Measurements from ENCODE around the gene FKBP2. TPM values are rescaled to one million over a fixed set of nuclear protein-coding genes. Genes with fewer than 3 reads are reported as not detected.

FKBP2 gene
- total RNA-seq, 1 experiment from 2014 or later = 84.2 TPM

DNA sequence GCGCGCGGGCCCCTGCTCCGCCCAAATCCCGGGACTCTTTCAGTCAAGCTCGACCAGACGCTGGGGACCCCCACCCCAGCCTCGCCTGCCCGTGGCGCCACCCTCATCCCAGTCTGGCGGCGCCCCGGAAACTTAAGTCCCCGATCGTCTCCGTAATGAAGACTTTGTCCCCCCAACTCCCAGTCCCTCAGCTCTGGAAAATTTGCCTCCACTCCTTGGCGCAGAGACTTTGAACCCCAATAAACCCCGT is 10.8 kb downstream of the FKBP2 start:
- Histone ChIP-seq H3K27me3 (ENCODE audit: insufficient read depth, low read depth) (no peaks in the 10 kb centered on the region), H3K9me2 (ENCODE audit: insufficient read depth) (no peaks in the 10 kb centered on the region), H3K4me1 (replicated peaks; ENCODE audit: insufficient read depth) (peaks cover 5% of the 10 kb centered on the region; the same call in 1 of the 2 replicates), H4K20me1 (ENCODE audit: insufficient read depth) (peaks cover 9% of the 10 kb centered on the region; the same call in 1 of the 2 replicates), H3K9me3 (ENCODE audit: insufficient read depth, low read depth) (no peaks in the 10 kb centered on the region), H3K4me2 (peak overlapping the region; percentile 99), H3K4me3 (peak overlapping the region; percentile 88), H3F3A (ENCODE audit: insufficient read depth, low read depth) (peaks cover 45% of the 10 kb centered on the region), H3K79me2 (ENCODE audit: low read depth) (peaks cover 14% of the 10 kb centered on the region), H3K27ac (no peak overlapping the region), H2AFZ (peak overlapping the region; percentile 80), H3K36me3 (ENCODE audit: low read depth) (0 out of 2 replicates have a peak, but pooled peaks cover 5% of the 10 kb centered on the region)
- CTCF ChIA-PET = interaction anchor here (0.7 to 1.3 kb wide), 5 partner anchors 18 to 688 kb away, joined by 3 to 9 read pairs (median 4); no protein-coding TSS in a partner anchor
- DNase-seq = no peak
- no peak for TF ChIP-seq EZH2 (IDR thresholded peaks at IDR 0.05; ENCODE audit: low read depth)
- TF ChIP-seq, protein P1, sequence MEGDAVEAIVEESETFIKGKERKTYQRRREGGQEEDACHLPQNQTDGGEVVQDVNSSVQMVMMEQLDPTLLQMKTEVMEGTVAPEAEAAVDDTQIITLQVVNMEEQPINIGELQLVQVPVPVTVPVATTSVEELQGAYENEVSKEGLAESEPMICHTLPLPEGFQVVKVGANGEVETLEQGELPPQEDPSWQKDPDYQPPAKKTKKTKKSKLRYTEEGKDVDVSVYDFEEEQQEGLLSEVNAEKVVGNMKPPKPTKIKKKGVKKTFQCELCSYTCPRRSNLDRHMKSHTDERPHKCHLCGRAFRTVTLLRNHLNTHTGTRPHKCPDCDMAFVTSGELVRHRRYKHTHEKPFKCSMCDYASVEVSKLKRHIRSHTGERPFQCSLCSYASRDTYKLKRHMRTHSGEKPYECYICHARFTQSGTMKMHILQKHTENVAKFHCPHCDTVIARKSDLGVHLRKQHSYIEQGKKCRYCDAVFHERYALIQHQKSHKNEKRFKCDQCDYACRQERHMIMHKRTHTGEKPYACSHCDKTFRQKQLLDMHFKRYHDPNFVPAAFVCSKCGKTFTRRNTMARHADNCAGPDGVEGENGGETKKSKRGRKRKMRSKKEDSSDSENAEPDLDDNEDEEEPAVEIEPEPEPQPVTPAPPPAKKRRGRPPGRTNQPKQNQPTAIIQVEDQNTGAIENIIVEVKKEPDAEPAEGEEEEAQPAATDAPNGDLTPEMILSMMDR (conservative IDR thresholded peaks at IDR 0.05) = no peak
- BruUV-seq (replicated peaks) = no TSS peak
- intact Hi-C loops (cut with micrococcal nuclease; ENCODE audit: unreplicated experiment) = loop anchor here (1.0 kb wide), 2 partner anchors 47 to 50 kb away; no protein-coding TSS in a partner anchor
- POLR2A ChIA-PET (ENCODE audit: unreplicated experiment) = interaction anchor here (0.6 kb wide), 1 partner anchor 17 kb away, joined by 3 read pairs; no protein-coding TSS in a partner anchor

DNA sequence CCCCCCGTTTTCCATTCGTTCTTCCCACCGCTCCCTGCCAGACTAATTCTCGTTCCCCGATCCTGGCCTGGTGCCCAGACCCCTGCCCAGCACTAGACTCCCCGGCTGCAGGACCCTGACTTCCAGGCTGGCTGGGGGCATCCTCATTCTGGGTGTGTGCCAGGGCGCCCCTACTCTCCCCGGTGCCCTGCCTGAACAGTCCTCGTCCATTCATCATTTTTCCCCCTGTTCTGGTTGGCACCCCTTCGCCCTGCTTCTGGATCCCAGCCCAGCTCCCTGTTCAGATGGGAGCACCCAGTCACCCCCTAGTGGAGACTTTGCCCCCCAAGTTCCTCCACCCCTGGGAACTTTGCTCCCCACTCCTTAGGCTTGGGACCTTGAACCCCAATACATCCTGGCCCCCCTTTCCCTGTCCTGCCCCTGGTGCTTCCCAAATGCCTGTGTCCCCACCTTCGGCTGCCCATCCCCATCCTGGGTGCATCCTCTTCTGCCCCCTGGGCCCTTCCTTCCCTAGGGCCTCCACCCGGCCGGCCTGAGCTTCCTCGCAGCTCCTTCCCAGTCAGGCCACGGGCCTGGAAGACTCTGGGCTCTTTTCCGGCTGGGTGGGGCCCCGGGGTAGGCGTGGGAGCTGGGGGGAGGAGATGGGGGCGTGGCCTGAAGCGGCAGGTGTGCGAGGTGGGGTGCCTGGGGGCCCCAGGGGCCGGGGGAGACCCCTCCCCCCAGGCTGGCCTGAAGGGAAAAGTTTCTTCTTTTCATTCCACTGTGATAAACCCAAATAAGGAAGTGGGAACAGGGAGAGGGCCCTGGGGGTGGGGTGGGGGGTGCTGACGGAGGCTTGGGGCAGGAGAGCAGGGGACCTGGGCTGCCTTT is 11.3 kb downstream of the FKBP2 start:
- H3K27me3 ChIP-seq (ENCODE audit: insufficient read depth, low read depth) = no peaks in the 10 kb centered on the region
- peaks cover 41% of the 10 kb centered on the region for H3F3A ChIP-seq (ENCODE audit: insufficient read depth, low read depth)
- peak in 1 of 2 experiments; percentile 76 for DNase-seq
- BruUV-seq (replicated peaks) = TSS peak; percentile 16
- H4K20me1 ChIP-seq (ENCODE audit: insufficient read depth) = peaks cover 9% of the 10 kb centered on the region; the same call in 1 of the 2 replicates
- no peaks in the 10 kb centered on the region for H3K9me3 ChIP-seq (ENCODE audit: insufficient read depth, low read depth)
- 0 out of 2 replicates have a peak, but pooled peaks cover 5% of the 10 kb centered on the region for H3K36me3 ChIP-seq (ENCODE audit: low read depth)
- peak overlapping the region; percentile 88 for H3K4me3 ChIP-seq
- ChIA-PET POLR2A (ENCODE audit: unreplicated experiment) (interaction anchor here (0.5 to 0.7 kb wide), 6 partner anchors 15 to 29 kb away, joined by 3 to 11 read pairs (median 6); no protein-coding TSS in a partner anchor), CTCF (interaction anchor here (0.6 to 1.3 kb wide), 9 partner anchors 17 to 688 kb away, joined by 3 to 22 read pairs (median 4); no protein-coding TSS in a partner anchor)
- peaks cover 5% of the 10 kb centered on the region; the same call in 1 of the 2 replicates for H3K4me1 ChIP-seq (replicated peaks; ENCODE audit: insufficient read depth)
- peaks cover 14% of the 10 kb centered on the region for H3K79me2 ChIP-seq (ENCODE audit: low read depth)
- H2AFZ ChIP-seq = peak overlapping the region; percentile 80
- intact Hi-C loops (cut with micrococcal nuclease; ENCODE audit: unreplicated experiment) = loop anchor here (1.0 kb wide), 2 partner anchors 48 to 49 kb away; no protein-coding TSS in a partner anchor
- no peaks in the 10 kb centered on the region for H3K9me2 ChIP-seq (ENCODE audit: insufficient read depth)
- H3K4me2 ChIP-seq = peak overlapping the region; percentile 99
- TF ChIP-seq, protein P1 (conservative IDR thresholded peaks at IDR 0.05) = peak; percentile 61
- TF ChIP-seq EZH2 (IDR thresholded peaks at IDR 0.05; ENCODE audit: low read depth) = no peak
- H3K27ac ChIP-seq = no peak overlapping the region

DNA sequence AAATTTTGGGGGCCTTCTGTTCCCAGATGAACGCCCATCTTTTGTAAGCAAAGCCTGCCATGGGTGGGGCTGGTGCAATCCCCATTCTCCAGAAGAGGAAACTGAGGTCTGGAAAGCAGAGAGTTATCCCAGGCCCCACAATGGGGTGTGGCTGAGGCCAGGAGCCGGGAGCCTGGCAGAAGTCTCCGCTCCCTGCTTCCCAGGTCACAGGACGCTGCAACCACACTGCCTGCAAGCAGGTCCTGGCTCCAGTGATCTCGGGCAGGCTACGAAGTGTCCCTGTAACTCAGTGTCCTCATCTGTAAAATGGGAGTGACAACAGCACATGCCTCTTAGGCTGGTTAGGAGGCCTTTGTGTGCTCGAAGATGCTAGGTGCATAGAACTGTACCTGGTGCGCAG is 12.1 kb downstream of the FKBP2 start:
- Histone ChIP-seq H3F3A (ENCODE audit: insufficient read depth, low read depth) (peaks cover 34% of the 10 kb centered on the region), H3K36me3 (ENCODE audit: low read depth) (0 out of 2 replicates have a peak, but pooled peaks cover 5% of the 10 kb centered on the region), H3K27me3 (ENCODE audit: insufficient read depth, low read depth) (no peaks in the 10 kb centered on the region), H2AFZ (no peak overlapping the region), H3K4me3 (peak overlapping the region; percentile 88; the same call in 1 of the 2 replicates), H3K27ac (no peak overlapping the region), H3K4me2 (peak overlapping the region; percentile 99; the same call in 1 of the 2 replicates), H3K79me2 (ENCODE audit: low read depth) (peaks cover 14% of the 10 kb centered on the region), H3K9me2 (ENCODE audit: insufficient read depth) (no peaks in the 10 kb centered on the region), H4K20me1 (ENCODE audit: insufficient read depth) (peaks cover 9% of the 10 kb centered on the region; the same call in 1 of the 2 replicates), H3K9me3 (ENCODE audit: insufficient read depth, low read depth) (no peaks in the 10 kb centered on the region), H3K4me1 (replicated peaks; ENCODE audit: insufficient read depth) (no peaks in the 10 kb centered on the region; the same call in 1 of the 2 replicates)
- BruUV-seq (replicated peaks) = TSS peak; percentile 1
- TF ChIP-seq EZH2 (IDR thresholded peaks at IDR 0.05; ENCODE audit: low read depth) = no peak
- TF ChIP-seq, protein P1 (conservative IDR thresholded peaks at IDR 0.05) = no peak
- intact Hi-C loops (cut with micrococcal nuclease; ENCODE audit: unreplicated experiment) = no loop called here
- DNase-seq = no peak
- ChIA-PET POLR2A (ENCODE audit: unreplicated experiment) (interaction anchor here (0.7 kb wide), 1 partner anchor 29 kb away, joined by 6 read pairs; no protein-coding TSS in a partner anchor), CTCF (interaction anchor here (0.6 to 1.3 kb wide), 2 partner anchors 48 to 50 kb away, joined by 9 to 22 read pairs; no protein-coding TSS in a partner anchor)
